ENCODE data around the gene KLHL22.
"Not testable (repeated sequence)": the region's sequence is repeated elsewhere in the genome, so short reads cannot be mapped to it uniquely, and the experiment has no call there.

Gene KLHL22

GRCh38 chr22:20488946-20489345, 6.6 kb downstream of the KLHL22 start:
- Histone ChIP-seq H3K4me3 (no peak overlapping the region), H3K9me3 (replicated peaks in 1 of 11) (no peaks in the 10 kb centered on the region), H3K9ac (no peak overlapping the region), H3K4me1 (peaks cover 7 to 12% (median 9%) of the 10 kb centered on the region in 10 experiments; a peak in 19 of 20 replicates), H3K36me3 (peaks cover 16 to 32% (median 22%) of the 10 kb centered on the region in 11 experiments), H3K27ac (no peak overlapping the region), H3K4me2 (no peak overlapping the region), H3K27me3 (no peaks in the 10 kb centered on the region), H4K20me1 (peaks cover 14 to 75% (median 49%) of the 10 kb centered on the region in 11 experiments; a peak in 18 of 22 replicates)
- TF ChIP-seq Cebpa-rat (IDR thresholded peaks at IDR 0.05) = no peak

GRCh38 chr22:20487715-20488114, 7.9 kb downstream of the KLHL22 start:
- Histone ChIP-seq H3K4me3 (no peak overlapping the region), H3K27me3 (no peaks in the 10 kb centered on the region), H3K9ac (no peak overlapping the region), H3K27ac (no peak overlapping the region), H3K4me2 (no peak overlapping the region), H4K20me1 (peaks cover 14 to 64% (median 38%) of the 10 kb centered on the region in 11 experiments; a peak in 18 of 22 replicates), H3K36me3 (peaks cover 26 to 44% (median 33%) of the 10 kb centered on the region in 11 experiments), H3K9me3 (replicated peaks in 1 of 11) (no peaks in the 10 kb centered on the region), H3K4me1 (no peaks in the 10 kb centered on the region)
- TF ChIP-seq Cebpa-rat (IDR thresholded peaks at IDR 0.05) = no peak

GRCh38 chr22:20486229-20486628, 9.4 kb downstream of the KLHL22 start:
- Histone ChIP-seq H3K4me1 (no peaks in the 10 kb centered on the region), H3K9me3 (replicated peaks in 1 of 11) (0 out of 22 replicates have a peak, but pooled peaks cover 0 to 5% (median 0%) of the 10 kb centered on the region in 11 experiments), H3K4me3 (no peak overlapping the region), H4K20me1 (peaks cover 12 to 49% (median 31%) of the 10 kb centered on the region in 11 experiments; a peak in 18 of 22 replicates), H3K27me3 (no peaks in the 10 kb centered on the region), H3K27ac (no peak overlapping the region), H3K36me3 (peaks cover 26 to 56% (median 41%) of the 10 kb centered on the region in 11 experiments), H3K4me2 (no peak overlapping the region), H3K9ac (no peak overlapping the region)
- no peak for TF ChIP-seq Cebpa-rat (IDR thresholded peaks at IDR 0.05)

- Histone ChIP-seq H3K4me1 (no peaks in the 10 kb centered on the region), H3K27ac (no peak overlapping the region), H3K9ac (no peak overlapping the region), H3K36me3 (peaks cover 26 to 57% (median 41%) of the 10 kb centered on the region in 11 experiments), H4K20me1 (peaks cover 4 to 38% (median 20%) of the 10 kb centered on the region in 11 experiments; a peak in 15 of 22 replicates), H3K4me2 (no peak overlapping the region), H3K9me3 (replicated peaks in 1 of 11) (0 out of 22 replicates have a peak, but pooled peaks cover 0 to 5% (median 0%) of the 10 kb centered on the region in 11 experiments), H3K4me3 (no peak overlapping the region), H3K27me3 (no peaks in the 10 kb centered on the region)
- TF ChIP-seq Cebpa-rat (IDR thresholded peaks at IDR 0.05) = no peak
These were observed 10.5 kb downstream of the KLHL22 start for GRCh38 chr22:20484948-20485683.

- Histone ChIP-seq H4K20me1 (peaks cover 0 to 24% (median 6%) of the 10 kb centered on the region in 11 experiments; a peak in 12 of 22 replicates), H3K4me2 (no peak overlapping the region), H3K27me3 (no peaks in the 10 kb centered on the region), H3K27ac (no peak overlapping the region), H3K36me3 (peaks cover 20 to 51% (median 35%) of the 10 kb centered on the region in 11 experiments), H3K4me3 (no peak overlapping the region), H3K4me1 (no peaks in the 10 kb centered on the region), H3K9ac (no peak overlapping the region), H3K9me3 (replicated peaks in 1 of 11) (peaks cover 0 to 5% (median 0%) of the 10 kb centered on the region in 11 experiments; a peak in 1 of 22 replicates)
- TF ChIP-seq Cebpa-rat (IDR thresholded peaks at IDR 0.05) = no peak
These were observed 11.8 kb downstream of the KLHL22 start for GRCh38 chr22:20483771-20484170.

GRCh38 chr22:20483143-20483506, 12.5 kb downstream of the KLHL22 start:
- not testable (repeated sequence) for H3K9ac ChIP-seq; H3K4me3 ChIP-seq; H3K4me2 ChIP-seq; H3K27me3 ChIP-seq; H3K4me1 ChIP-seq; H3K9me3 ChIP-seq (replicated peaks in 1 of 11); H3K27ac ChIP-seq
- H4K20me1 ChIP-seq = peaks cover 0 to 18% (median 2%) of the 10 kb centered on the region in 11 experiments; a peak in 6 of 22 replicates
- peaks cover 16 to 44% (median 29%) of the 10 kb centered on the region in 11 experiments for H3K36me3 ChIP-seq

GRCh38 chr22:20479612-20480196, 15.9 kb downstream of the KLHL22 start:
- Histone ChIP-seq H3K36me3 (peaks cover 12 to 37% (median 22%) of the 10 kb centered on the region in 11 experiments; a peak in 18 of 22 replicates), H3K9me3 (replicated peaks in 1 of 11) (peaks cover 0 to 5% (median 0%) of the 10 kb centered on the region in 11 experiments; a peak in 1 of 22 replicates), H3K4me3 (no peak overlapping the region), H4K20me1 (no peaks in the 10 kb centered on the region; a peak in 1 of 22 replicates), H3K27ac (no peak overlapping the region), H3K4me1 (no peaks in the 10 kb centered on the region), H3K9ac (no peak overlapping the region), H3K27me3 (no peaks in the 10 kb centered on the region), H3K4me2 (no peak overlapping the region)
- TF ChIP-seq Cebpa-rat (IDR thresholded peaks at IDR 0.05) = no peak

- not testable (repeated sequence) for H3K9me3 ChIP-seq (replicated peaks in 1 of 11); H4K20me1 ChIP-seq; H3K9ac ChIP-seq; H3K27ac ChIP-seq; H3K4me3 ChIP-seq; H3K4me1 ChIP-seq; H3K27me3 ChIP-seq; H3K4me2 ChIP-seq
- peaks cover 0 to 20% (median 10%) of the 10 kb centered on the region in 11 experiments; a peak in 14 of 22 replicates for H3K36me3 ChIP-seq
These were observed 17.5 kb downstream of the KLHL22 start for GRCh38 chr22:20478059-20478458.

GRCh38 chr22:20475569-20475968, 20.0 kb downstream of the KLHL22 start:
- H4K20me1 ChIP-seq; H3K27ac ChIP-seq; H3K9me3 ChIP-seq (replicated peaks in 1 of 11); H3K9ac ChIP-seq; H3K27me3 ChIP-seq; H3K4me1 ChIP-seq; H3K4me3 ChIP-seq: not testable (repeated sequence)
- Histone ChIP-seq H3K36me3 (peaks cover 10 to 18% (median 12%) of the 10 kb centered on the region in 11 experiments; a peak in 18 of 22 replicates), H3K4me2 (0 out of 22 replicates have a peak overlapping the region, but pooled peaks of 1 of the 11 experiments have one; percentile 1)

All from BLaER1 treated with 17β-estradiol and CSF1 and Interleukin-3, amounts not matched to agents 10 nM and 100 nM (cell line).